ENCODE measurements around the gene BMP2.

BMP2 gene

DNA sequence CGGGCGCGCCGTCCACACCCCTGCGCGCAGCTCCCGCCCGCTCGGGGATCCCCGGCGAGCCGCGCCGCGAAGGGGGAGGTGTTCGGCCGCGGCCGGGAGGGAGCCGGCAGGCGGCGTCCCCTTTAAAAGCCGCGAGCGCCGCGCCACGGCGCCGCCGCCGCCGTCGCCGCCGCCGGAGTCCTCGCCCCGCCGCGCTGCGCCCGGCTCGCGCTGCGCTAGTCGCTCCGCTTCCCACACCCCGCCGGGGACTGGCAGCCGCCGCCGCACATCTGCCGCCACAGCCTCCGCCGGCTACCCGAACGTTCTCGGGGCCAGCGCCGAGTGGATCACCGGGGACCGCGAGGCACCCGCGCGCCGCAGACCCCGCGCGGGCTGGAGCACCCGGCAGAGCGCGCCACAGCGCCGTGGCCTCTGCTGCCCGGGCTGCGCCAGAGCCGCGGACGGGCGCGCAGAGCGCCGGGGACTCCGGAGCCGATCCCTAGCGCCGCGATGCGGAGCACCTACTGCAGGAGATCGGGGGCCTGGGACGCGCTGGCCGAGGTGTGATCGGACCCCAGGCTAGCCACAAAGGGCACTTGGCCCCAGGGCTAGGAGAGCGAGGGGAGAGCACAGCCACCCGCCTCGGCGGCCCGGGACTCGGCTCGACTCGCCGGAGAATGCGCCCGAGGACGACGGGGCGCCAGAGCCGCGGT, at the start of gene BMP2:
Gene BMP2, plus strand, starts transcription at position 151 of the 692 bp plus-strand sequence. CDS start 2,441 bp downstream, outside the sequence.
- no peak for DNase-seq

DNA sequence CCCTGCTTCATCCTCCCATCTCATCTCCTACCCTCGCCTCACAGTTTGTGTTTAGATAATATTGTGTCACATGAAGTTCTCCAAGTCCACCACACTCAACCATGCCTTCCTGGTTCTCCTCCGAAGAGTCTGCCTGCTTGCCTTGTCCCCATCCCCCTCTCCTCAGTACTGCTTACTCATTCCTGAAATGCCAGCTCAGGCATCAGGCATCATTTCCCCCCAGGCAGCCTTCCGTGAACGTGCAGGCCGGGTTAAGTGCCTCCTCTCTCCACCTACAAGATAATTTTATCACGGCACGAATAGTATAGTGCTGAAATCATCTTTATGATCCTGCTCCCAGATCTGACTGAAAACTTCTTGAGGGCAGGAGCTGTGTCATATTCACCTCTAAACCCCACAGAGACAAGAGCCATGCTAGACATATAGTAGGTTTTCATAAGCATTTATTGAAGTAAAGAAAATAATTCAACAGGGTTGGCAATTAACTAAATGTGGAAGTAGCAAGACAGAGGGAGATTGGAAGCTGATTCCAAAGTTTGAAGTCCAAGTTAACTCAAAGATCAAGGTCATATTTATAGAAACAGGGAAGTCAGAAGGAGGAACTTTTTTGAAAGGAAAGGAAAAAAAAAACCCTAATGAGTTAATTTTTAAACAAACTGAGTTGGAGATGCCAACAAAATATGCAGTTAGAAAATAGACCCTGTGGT, 48.7 kb upstream of the BMP2 start:
- DNase-seq: no peak

DNA sequence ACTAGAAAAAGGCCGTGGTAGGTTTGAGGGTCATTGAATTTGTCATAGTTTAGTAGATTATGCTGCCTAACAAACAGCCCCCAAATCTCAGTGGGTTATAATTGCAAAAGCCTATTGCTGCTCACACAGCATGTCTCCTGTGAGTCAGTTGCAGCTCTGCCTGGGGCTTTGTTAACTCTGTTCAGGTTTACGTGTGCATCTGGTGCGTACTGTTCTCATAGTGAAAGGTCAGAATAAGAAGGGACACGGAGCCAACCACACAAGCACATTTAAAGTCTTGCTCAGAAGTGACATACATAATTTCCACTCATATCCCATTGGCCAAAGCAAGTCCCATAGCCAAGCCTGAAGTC, 48.1 kb upstream of the BMP2 start:
- DNase-seq: no peak

DNA sequence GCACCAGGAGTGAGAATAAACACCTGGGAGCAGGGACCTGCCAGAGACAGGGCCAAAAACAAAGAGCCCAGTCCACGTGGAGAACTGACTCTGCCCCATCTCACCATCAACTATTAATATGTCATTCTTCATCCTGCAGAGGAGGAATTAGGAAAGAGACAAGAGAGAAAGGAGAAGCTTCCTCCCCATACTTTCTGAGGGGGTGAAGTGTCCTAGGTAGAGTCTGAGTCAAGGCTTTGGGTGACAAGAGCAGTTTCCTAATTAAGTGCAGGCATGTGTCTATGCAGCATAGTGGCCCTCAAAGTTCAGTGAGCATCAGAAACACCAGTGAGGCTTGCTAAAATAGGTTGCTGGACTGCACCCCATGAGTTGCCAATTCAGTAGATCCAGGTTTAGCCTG, 40.7 kb upstream of the BMP2 start:
- DNase-seq: no peak

DNA sequence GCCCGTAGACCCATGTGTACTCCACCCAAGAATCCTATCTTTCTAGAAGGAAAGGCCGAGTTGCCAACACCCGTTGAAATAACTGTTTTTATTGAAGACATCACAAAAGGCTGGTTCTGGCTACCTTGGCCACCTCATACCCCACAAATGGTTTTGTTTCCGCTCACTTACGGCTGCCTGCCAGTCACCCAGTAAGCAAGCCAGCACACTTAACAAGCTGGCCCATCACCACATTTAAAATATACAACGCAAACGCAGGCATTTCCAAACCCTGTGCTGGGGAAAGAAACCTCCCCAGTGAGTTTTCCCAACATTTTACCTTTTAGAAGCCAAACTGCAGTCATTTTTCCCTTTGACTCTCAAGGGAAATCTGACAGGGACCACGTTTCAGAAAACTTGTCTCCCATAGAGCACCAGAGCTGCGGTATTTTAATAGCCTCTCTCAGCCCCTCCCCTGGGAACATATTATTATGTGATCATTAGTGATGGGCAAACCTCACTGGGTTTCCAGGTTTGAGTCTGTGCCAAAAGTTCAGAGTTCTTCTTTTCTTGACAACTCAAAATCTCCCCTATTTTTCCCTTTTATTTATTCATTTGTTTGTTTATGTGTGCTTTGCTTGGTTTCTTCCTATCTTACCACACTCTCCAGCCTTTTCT, 36.7 kb upstream of the BMP2 start:
- DNase-seq: no peak

DNA sequence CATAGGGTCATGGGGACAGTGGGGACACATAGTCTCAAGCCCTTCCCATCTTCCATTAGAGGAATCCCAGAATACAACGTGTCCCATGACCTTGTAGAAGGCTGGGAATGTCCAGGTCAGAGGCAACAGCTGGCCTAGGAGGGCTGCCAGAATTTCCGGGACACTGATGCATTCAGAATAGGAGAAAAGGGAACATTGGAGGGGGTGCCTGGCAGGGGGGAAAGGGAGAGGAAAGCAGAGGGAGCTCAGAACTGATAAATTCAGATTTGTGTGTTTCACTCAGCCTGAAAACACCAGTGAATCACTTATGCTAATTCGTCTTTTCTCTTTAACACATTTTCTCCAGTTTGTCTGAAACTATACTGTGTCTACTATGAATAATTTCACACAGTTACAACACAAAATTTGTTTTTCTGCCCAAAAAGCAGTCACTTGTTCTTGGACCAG, 35.5 kb upstream of the BMP2 start:
- DNase-seq: no peak

DNA sequence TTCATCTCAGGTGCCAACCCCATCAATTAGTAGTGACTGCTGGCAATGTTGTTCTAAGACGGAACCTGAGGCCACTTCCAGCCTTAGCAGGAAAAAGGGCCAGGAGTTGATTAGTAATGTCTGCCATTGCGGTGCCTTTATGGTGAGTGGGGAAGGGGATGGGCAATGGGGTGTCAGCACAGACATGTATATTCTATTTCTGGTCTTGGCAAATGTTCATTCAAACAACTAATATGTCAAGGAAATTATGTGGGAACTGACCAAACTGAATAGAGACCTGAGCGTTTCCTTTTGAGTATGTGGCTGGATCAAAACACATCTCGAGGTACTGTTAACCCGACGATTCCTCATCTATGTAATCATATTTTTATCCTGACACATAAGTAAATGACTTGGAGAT, 34.6 kb upstream of the BMP2 start:
- no peak for DNase-seq

- DNase-seq: no peak
Measured at GRCh38 chr20:6733965-6734364, 33.5 kb upstream of the BMP2 start.

GRCh38 chr20:6735942-6736845, 31.3 kb upstream of the BMP2 start:
- no peak for DNase-seq

DNA sequence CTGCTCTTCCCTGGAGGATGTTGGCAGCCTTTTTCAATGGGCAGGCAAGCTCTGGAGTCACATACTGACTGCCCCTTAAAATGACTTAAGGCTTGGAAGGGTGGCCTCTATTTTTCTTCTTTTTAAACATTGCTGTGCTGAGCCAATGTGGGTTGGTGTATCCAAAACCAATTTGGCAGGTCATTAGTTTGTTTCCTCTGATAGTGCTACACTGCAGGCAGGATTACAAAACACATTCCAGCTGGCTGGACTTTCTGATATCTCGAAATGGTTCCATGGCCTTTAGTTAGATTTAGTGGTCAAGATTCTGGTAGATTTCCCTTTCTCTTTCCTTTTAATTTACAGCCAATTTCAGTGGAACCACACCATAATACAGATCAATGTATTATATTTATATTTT, 28.1 kb upstream of the BMP2 start:
- DNase-seq: no peak

GRCh38 chr20:6740096-6740495, 27.4 kb upstream of the BMP2 start:
- DNase-seq: no peak

DNA sequence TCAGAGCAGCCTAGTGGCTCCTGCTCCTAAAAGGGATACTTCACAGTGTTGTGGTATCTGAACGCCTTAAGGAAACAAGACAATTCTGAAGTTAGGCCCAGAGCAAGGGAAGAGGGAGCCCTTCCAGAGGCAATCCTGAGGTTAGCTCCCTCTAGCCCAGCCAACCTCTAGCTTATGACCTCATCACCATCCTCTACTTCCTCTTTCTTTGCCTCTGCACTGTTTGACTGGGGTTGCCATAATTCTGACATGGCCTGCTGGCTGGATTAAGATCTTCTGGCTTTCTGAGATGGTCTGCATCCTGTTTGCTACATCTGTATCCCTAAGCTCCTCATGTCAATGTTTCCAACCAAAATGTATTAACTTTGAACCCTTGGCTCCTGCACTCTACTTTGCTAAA, 23.3 kb upstream of the BMP2 start:
- no peak for DNase-seq

GRCh38 chr20:6744805-6745204, 22.7 kb upstream of the BMP2 start:
- no peak for DNase-seq

DNA sequence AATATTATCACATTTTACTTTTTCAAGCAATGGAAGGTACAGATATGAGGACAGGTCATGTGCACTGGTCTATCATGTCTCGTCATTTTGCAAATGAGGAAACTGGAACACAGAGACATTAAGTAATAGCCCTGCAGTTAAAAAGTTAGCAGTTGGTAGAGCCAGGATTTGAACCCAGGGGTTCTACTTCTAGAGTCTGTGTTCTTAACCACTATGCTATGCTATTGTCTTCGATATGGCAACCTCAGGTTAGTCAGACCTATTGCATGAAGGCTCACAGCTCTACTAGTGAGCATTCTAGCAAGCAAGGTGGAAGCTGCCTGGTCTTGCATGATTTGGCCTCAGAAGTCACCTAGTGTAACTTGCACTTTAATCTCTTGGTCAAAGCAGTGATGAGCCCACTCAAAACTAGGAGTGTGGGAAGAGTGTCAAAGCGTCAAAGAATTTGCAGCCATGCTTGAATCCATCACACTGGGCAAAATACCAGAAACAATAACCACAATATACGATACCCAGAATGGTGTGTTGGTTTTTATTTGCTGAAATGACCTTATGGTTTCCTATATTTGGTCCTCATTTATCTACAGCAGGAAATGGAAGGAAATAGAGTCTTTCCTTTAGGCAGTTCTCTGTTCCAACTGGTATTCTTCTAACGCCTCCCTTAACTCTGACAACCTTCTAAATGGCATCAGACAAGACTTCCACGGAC, 20.4 kb upstream of the BMP2 start:
- no peak for DNase-seq

- DNase-seq: no peak
Measured at GRCh38 chr20:6750438-6750837, 17.0 kb upstream of the BMP2 start.

GRCh38 chr20:6756693-6757595, 10.5 kb upstream of the BMP2 start:
- DNase-seq: no peak

GRCh38 chr20:6764619-6765018, 2.9 kb upstream of the BMP2 start:
- DNase-seq: no peak

DNA sequence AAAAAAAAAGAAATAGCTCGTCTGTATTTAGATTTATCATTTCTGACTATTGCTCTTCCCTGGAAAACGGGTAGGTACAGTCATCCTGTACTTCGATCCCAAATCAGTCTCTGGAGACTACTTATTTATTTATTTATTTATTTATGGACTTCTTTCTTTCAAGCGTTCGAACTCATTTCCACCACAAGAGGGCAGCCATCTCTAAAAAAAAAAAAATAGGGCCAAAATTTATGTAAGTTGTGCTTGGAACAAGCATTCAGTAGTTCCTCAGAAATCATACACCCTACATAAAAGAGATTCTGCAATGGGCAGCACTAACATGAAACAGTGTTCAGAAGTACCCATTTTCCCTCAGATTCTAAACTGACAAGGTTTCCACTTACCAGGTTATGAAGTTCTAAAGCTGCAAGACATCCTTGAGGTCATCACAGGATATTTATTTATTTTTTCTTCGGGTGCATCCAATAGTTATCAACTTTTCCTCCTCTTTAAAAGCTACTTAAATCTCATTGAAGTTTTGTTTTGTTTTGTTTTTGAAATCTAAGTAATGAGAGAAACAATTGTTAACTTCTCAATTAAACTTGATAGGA, 1.9 kb upstream of the BMP2 start:
- no peak for DNase-seq

DNA sequence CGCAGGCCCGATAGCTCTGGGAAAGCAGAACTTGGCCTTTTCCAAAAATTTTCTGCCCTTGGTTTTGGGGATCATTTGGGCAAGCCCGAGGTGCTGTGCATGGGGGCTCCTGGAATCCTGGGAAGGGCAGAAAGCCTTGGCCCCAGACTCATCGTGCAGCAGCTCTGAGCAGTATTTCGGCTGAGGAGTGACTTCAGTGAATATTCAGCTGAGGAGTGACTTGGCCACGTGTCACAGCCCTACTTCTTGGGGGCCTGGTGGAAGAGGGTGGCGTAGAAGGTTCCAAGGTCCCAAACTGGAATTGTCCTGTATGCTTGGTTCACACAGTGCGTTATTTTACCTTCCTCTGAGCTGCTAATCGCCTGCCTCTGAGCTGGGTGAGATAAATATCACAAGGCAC, 1.1 kb upstream of the BMP2 start:
- no peak for DNase-seq

DNA sequence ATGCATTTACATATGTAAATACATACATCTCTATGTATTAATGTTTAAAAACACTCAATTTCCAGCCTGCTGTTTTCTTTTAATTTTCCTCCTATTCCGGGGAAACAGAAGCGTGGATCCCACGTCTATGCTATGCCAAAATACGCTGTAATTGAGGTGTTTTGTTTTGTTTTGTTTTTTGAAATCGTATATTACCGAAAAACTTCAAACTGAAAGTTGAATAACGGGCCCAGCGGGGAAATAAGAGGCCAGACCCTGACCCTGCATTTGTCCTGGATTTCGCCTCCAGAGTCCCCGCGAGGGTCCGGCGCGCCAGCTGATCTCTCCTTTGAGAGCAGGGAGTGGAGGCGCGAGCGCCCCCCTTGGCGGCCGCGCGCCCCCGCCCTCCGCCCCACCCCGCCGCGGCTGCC, 355 bp upstream of the BMP2 start:
- DNase-seq: no peak
